GM21390 (cell line): ENCODE data around the gene BICD1.

ENCODE experiments used
- ATAC-seq: cut with Tn5 transposase; IDR thresholded peaks from one replicate; pipeline ENCODE4 v1.9.1; 2021; ENCODE audit not compliant: unreplicated experiment

Gene BICD1

GRCh38 chr12:32331133-32331532, 224.5 kb downstream of the BICD1 start:
- ATAC-seq, result no peak

GRCh38 chr12:32332446-32332845, 225.8 kb downstream of the BICD1 start:
- ATAC-seq, result no peak

- no peak for ATAC-seq
Observed at GRCh38 chr12:32334371-32334777, 227.7 kb downstream of the BICD1 start.

GRCh38 chr12:32336261-32336660, 229.6 kb downstream of the BICD1 start:
- no peak for ATAC-seq

GRCh38 chr12:32343496-32343895, 236.8 kb downstream of the BICD1 start:
- ATAC-seq, result no peak

- no peak for ATAC-seq
Observed at GRCh38 chr12:32344047-32344446, 237.4 kb downstream of the BICD1 start.

- no peak for ATAC-seq
Observed at GRCh38 chr12:32353540-32353939, 246.9 kb downstream of the BICD1 start.

GRCh38 chr12:32357601-32358249, 251.1 kb downstream of the BICD1 start:
- ATAC-seq, result no peak

- no peak for ATAC-seq
Observed at GRCh38 chr12:32360956-32361355, 254.3 kb downstream of the BICD1 start.

- ATAC-seq, result no peak
Observed at GRCh38 chr12:32362892-32363291, 256.2 kb downstream of the BICD1 start.

GRCh38 chr12:32365473-32366064, 258.9 kb downstream of the BICD1 start:
- ATAC-seq, result peak; percentile 67

- ATAC-seq, result no peak
Observed at GRCh38 chr12:32366714-32367113, 260.1 kb downstream of the BICD1 start.

- ATAC-seq, result no peak
Observed at GRCh38 chr12:32367381-32367780, 260.7 kb downstream of the BICD1 start.

GRCh38 chr12:32369202-32369601, 262.6 kb downstream of the BICD1 start:
- ATAC-seq, result no peak

- ATAC-seq, result no peak
Observed at GRCh38 chr12:32377344-32378055, 270.9 kb downstream of the BICD1 start.

- no peak for ATAC-seq
Observed at GRCh38 chr12:32379213-32379612, 272.6 kb downstream of the BICD1 start.

GRCh38 chr12:32379667-32380066, 273.0 kb downstream of the BICD1 start:
- ATAC-seq, result no peak

- ATAC-seq, result no peak
Observed at GRCh38 chr12:32382226-32382625, 275.6 kb downstream of the BICD1 start.

GRCh38 chr12:32390572-32391219, 284.0 kb downstream of the BICD1 start:
- ATAC-seq, result no peak

- ATAC-seq, result no peak
Observed at GRCh38 chr12:32395026-32395425, 288.4 kb downstream of the BICD1 start.

GRCh38 chr12:32397696-32398095, 291.0 kb downstream of the BICD1 start:
- ATAC-seq, result no peak

GRCh38 chr12:32398181-32398580, 291.5 kb downstream of the BICD1 start:
- no peak for ATAC-seq
